SK-N-MC (cell line): ENCODE data around the gene PARK7.

Experiments used
- EZH2 ChIP-seq: fragments of 200-600 bp; sonication (generic); IDR thresholded peaks from one replicate; pipeline ENCODE4 v1.6.1; 2017; ENCODE audit warnings: antibody characterized with exemption
- POLR2AphosphoS5 ChIP-seq: IDR thresholded peaks from 2 replicates; pipeline ENCODE4 v1.6.1; 2012; ENCODE audit warnings: mild to moderate bottlenecking, low read depth, low read length, borderline replicate concordance

GRCh38 chr1:7931446-7931812, 30.1 kb upstream of the PARK7 start:
- TF ChIP-seq EZH2 (no peak), POLR2AphosphoS5 (no peak)
